ENCODE data around the gene NPTX1.

Gene NPTX1

DNA sequence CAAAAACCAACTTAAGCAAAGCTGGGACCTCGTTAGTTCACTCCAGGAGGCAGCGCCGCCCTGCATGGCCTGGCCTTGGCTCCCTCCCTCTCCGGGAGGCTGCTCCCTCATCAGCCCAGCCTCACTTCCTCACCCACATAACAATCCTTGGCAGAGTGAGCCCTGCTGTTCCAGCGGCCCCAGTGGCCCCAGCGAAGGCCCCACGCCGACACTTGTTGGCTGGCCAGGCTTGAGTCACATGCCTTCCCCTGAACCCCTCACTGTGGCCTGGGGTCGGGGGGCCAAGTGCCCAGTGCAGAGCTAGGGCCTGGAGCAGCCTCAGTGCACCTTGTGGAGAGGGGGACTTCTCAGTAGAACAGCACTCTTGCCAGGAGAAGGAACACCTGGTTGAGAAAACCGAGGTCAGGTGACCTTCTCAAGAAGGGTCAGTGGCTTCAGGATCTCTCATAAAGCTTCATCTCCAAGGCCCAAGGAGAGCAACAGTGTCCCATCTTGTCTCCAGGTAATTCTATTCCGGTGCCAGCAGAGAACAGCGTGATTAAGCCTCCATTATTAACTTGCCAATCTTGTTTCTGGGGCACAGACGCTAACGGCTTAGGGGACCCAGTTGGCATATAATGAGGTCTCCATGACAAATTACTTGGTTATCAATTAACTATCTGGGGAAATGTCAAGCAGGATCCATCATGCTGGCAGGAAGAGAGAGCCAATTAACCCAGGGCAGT is 34.6 kb downstream of the NPTX1 start:
- Histone ChIP-seq H3K4me2 (ENCODE audit: low read length) (no peak overlapping the region), H3K27me3 (ENCODE audit: control insufficient read depth, low read length) (no peaks in the 10 kb centered on the region), H3K4me3 (ENCODE audit: low read length) (no peak overlapping the region), H3K9me2 (replicated peaks; ENCODE audit: control insufficient read depth, low read length) (no peaks in the 10 kb centered on the region), H4K20me1 (ENCODE audit: control insufficient read depth, insufficient read depth, low read depth, low read length) (no peaks in the 10 kb centered on the region; the same call in 1 of the 2 replicates), H3K4me1 (ENCODE audit: control insufficient read depth, low read length) (no peaks in the 10 kb centered on the region), H3K79me2 (ENCODE audit: control insufficient read depth, low read length) (no peaks in the 10 kb centered on the region), H3K36me3 (ENCODE audit: control insufficient read depth, low read length) (no peaks in the 10 kb centered on the region), H3F3A (ENCODE audit: control insufficient read depth, insufficient read depth) (no peaks in the 10 kb centered on the region), H3K9me3 (ENCODE audit: control insufficient read depth, insufficient read depth, low read length) (no peaks in the 10 kb centered on the region), H3K27ac (ENCODE audit: low read depth, low read length) (no peak overlapping the region)
- TF ChIP-seq, protein P1, sequence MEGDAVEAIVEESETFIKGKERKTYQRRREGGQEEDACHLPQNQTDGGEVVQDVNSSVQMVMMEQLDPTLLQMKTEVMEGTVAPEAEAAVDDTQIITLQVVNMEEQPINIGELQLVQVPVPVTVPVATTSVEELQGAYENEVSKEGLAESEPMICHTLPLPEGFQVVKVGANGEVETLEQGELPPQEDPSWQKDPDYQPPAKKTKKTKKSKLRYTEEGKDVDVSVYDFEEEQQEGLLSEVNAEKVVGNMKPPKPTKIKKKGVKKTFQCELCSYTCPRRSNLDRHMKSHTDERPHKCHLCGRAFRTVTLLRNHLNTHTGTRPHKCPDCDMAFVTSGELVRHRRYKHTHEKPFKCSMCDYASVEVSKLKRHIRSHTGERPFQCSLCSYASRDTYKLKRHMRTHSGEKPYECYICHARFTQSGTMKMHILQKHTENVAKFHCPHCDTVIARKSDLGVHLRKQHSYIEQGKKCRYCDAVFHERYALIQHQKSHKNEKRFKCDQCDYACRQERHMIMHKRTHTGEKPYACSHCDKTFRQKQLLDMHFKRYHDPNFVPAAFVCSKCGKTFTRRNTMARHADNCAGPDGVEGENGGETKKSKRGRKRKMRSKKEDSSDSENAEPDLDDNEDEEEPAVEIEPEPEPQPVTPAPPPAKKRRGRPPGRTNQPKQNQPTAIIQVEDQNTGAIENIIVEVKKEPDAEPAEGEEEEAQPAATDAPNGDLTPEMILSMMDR (IDR thresholded peaks at IDR 0.05; ENCODE audit: low read depth, low read length, poor library complexity, severe bottlenecking): no peak
- TF ChIP-seq EZH2phosphoT487 (IDR thresholded peaks at IDR 0.05; ENCODE audit: borderline replicate concordance, low read length): no peak

GRCh38 chr17:80441133-80441578 is 35.3 kb downstream of the NPTX1 start:
- Histone ChIP-seq H3K9me2 (replicated peaks; ENCODE audit: control insufficient read depth, low read length) (no peaks in the 10 kb centered on the region), H3K4me2 (ENCODE audit: low read length) (no peak overlapping the region), H3K27me3 (ENCODE audit: control insufficient read depth, low read length) (no peaks in the 10 kb centered on the region), H3K27ac (ENCODE audit: low read depth, low read length) (no peak overlapping the region), H3K4me3 (ENCODE audit: low read length) (no peak overlapping the region), H3K9me3 (ENCODE audit: control insufficient read depth, insufficient read depth, low read length) (no peaks in the 10 kb centered on the region), H3F3A (ENCODE audit: control insufficient read depth, insufficient read depth) (no peaks in the 10 kb centered on the region), H3K4me1 (ENCODE audit: control insufficient read depth, low read length) (no peaks in the 10 kb centered on the region), H3K36me3 (ENCODE audit: control insufficient read depth, low read length) (no peaks in the 10 kb centered on the region), H4K20me1 (ENCODE audit: control insufficient read depth, insufficient read depth, low read depth, low read length) (no peaks in the 10 kb centered on the region; the same call in 1 of the 2 replicates), H3K79me2 (ENCODE audit: control insufficient read depth, low read length) (no peaks in the 10 kb centered on the region)
- TF ChIP-seq EZH2phosphoT487 (IDR thresholded peaks at IDR 0.05; ENCODE audit: borderline replicate concordance, low read length): no peak
- TF ChIP-seq, protein P1 (IDR thresholded peaks at IDR 0.05; ENCODE audit: low read depth, low read length, poor library complexity, severe bottlenecking): no peak

- no peak overlapping the region for H3K4me2 ChIP-seq (ENCODE audit: low read length)
- H3K9me2 ChIP-seq (replicated peaks; ENCODE audit: control insufficient read depth, low read length): no peaks in the 10 kb centered on the region
- no peak overlapping the region for H3K4me3 ChIP-seq (ENCODE audit: low read length)
- no peaks in the 10 kb centered on the region for H3F3A ChIP-seq (ENCODE audit: control insufficient read depth, insufficient read depth)
- TF ChIP-seq, protein P1 (IDR thresholded peaks at IDR 0.05; ENCODE audit: low read depth, low read length, poor library complexity, severe bottlenecking): no peak
- TF ChIP-seq EZH2phosphoT487 (IDR thresholded peaks at IDR 0.05; ENCODE audit: borderline replicate concordance, low read length): no peak
- no peaks in the 10 kb centered on the region for H3K4me1 ChIP-seq (ENCODE audit: control insufficient read depth, low read length)
- no peaks in the 10 kb centered on the region; the same call in 1 of the 2 replicates for H4K20me1 ChIP-seq (ENCODE audit: control insufficient read depth, insufficient read depth, low read depth, low read length)
- no peaks in the 10 kb centered on the region for H3K36me3 ChIP-seq (ENCODE audit: control insufficient read depth, low read length)
- no peaks in the 10 kb centered on the region for H3K9me3 ChIP-seq (ENCODE audit: control insufficient read depth, insufficient read depth, low read length)
- no peaks in the 10 kb centered on the region for H3K79me2 ChIP-seq (ENCODE audit: control insufficient read depth, low read length)
- H3K27ac ChIP-seq (ENCODE audit: low read depth, low read length): no peak overlapping the region
- H3K27me3 ChIP-seq (ENCODE audit: control insufficient read depth, low read length): no peaks in the 10 kb centered on the region
Observed at GRCh38 chr17:80439499-80439898, 36.9 kb downstream of the NPTX1 start.

All from DOHH2 (cell line).